ENCODE measurements around the gene PIGU. TPM values are rescaled to one million over a fixed set of nuclear protein-coding genes. Genes with fewer than 3 reads are reported as not detected.

Gene PIGU
- total and polyA plus RNA-seq, 2 of the 13 experiments (the other 11 are each of a cell fraction or from before 2014, with no cell fraction given) = 45.5 to 231 TPM

DNA sequence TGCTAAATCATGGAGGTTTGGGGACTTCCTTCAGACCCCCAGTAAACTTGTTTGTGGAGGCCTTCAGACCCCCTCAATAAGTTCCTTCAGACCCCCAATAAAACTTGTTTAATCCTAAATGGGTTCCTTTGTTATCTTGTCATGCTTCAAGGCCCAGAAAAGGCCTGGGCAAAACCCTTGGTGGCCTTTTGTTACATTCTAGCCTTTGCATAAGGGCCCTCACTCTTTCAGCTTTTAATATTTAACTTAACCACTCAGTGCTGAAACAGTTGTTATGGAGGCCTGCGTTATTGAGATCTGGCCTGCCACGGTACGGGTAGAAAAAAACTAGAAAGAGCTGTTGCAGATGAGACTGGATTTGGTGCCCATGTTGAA is 165.0 kb downstream of the PIGU start (continued):
- TF ChIP-seq, protein P1, sequence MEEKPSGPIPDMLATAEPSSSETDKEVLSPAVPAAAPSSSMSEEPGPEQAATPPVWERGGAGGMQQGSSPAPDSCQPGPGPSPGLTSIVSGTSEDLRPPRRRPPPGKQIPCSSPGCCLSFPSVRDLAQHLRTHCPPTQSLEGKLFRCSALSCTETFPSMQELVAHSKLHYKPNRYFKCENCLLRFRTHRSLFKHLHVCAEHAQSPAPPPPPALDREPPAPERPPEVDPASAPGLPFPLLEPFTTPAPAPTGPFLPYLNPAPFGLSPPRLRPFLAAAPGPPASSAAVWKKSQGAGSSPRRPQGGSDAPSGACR (CRISPR knock-in tag; IDR thresholded peaks at IDR 0.05) = no peak
- TF ChIP-seq, protein P2, sequence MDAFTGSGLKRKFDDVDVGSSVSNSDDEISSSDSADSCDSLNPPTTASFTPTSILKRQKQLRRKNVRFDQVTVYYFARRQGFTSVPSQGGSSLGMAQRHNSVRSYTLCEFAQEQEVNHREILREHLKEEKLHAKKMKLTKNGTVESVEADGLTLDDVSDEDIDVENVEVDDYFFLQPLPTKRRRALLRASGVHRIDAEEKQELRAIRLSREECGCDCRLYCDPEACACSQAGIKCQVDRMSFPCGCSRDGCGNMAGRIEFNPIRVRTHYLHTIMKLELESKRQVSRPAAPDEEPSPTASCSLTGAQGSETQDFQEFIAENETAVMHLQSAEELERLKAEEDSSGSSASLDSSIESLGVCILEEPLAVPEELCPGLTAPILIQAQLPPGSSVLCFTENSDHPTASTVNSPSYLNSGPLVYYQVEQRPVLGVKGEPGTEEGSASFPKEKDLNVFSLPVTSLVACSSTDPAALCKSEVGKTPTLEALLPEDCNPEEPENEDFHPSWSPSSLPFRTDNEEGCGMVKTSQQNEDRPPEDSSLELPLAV (CRISPR knock-in tag; conservative IDR thresholded peaks at IDR 0.05; ENCODE audit: low read depth) = no peak
- TF ChIP-seq, protein P3, sequence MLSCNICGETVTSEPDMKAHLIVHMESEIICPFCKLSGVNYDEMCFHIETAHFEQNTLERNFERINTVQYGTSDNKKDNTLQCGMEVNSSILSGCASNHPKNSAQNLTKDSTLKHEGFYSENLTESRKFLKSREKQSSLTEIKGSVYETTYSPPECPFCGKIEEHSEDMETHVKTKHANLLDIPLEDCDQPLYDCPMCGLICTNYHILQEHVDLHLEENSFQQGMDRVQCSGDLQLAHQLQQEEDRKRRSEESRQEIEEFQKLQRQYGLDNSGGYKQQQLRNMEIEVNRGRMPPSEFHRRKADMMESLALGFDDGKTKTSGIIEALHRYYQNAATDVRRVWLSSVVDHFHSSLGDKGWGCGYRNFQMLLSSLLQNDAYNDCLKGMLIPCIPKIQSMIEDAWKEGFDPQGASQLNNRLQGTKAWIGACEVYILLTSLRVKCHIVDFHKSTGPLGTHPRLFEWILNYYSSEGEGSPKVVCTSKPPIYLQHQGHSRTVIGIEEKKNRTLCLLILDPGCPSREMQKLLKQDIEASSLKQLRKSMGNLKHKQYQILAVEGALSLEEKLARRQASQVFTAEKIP (CRISPR knock-in tag; IDR thresholded peaks at IDR 0.05; ENCODE audit: borderline replicate concordance) = no peak
- TF ChIP-seq HOXA9 (CRISPR knock-in tag; IDR thresholded peaks at IDR 0.05; ENCODE audit: borderline replicate concordance) (no peak), IRX3 (CRISPR knock-in tag; IDR thresholded peaks at IDR 0.05; ENCODE audit: borderline replicate concordance, low read depth) (no peak), NAIF1 (CRISPR knock-in tag; IDR thresholded peaks at IDR 0.05; ENCODE audit: borderline replicate concordance) (no peak), ZNF33A (CRISPR knock-in tag; IDR thresholded peaks at IDR 0.05; ENCODE audit: borderline replicate concordance) (no peak), FOXC1 (CRISPR knock-in tag; IDR thresholded peaks at IDR 0.05; ENCODE audit: borderline replicate concordance) (no peak), TOPORS (CRISPR knock-in tag; IDR thresholded peaks at IDR 0.05) (no peak), ZC3H4 (CRISPR knock-in tag; IDR thresholded peaks at IDR 0.05; ENCODE audit: borderline replicate concordance) (no peak), DNMT3B (CRISPR knock-in tag; conservative IDR thresholded peaks at IDR 0.05) (no peak), FOXK1 (CRISPR knock-in tag; IDR thresholded peaks at IDR 0.05; ENCODE audit: borderline replicate concordance, low read depth) (no peak), BRCA1 (CRISPR knock-in tag; IDR thresholded peaks at IDR 0.05) (no peak), KAT7 (CRISPR knock-in tag; IDR thresholded peaks at IDR 0.05; ENCODE audit: borderline replicate concordance) (no peak)
- TF ChIP-seq, protein P4, sequence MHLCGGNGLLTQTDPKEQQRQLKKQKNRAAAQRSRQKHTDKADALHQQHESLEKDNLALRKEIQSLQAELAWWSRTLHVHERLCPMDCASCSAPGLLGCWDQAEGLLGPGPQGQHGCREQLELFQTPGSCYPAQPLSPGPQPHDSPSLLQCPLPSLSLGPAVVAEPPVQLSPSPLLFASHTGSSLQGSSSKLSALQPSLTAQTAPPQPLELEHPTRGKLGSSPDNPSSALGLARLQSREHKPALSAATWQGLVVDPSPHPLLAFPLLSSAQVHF (CRISPR knock-in tag; IDR thresholded peaks at IDR 0.05) = 0 out of 2 replicates have a peak, but pooled peaks have one; percentile 37
- TF ChIP-seq, protein P5, sequence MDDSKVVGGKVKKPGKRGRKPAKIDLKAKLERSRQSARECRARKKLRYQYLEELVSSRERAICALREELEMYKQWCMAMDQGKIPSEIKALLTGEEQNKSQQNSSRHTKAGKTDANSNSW (CRISPR knock-in tag; IDR thresholded peaks at IDR 0.05; ENCODE audit: borderline replicate concordance) = no peak
- TF ChIP-seq, protein P6, sequence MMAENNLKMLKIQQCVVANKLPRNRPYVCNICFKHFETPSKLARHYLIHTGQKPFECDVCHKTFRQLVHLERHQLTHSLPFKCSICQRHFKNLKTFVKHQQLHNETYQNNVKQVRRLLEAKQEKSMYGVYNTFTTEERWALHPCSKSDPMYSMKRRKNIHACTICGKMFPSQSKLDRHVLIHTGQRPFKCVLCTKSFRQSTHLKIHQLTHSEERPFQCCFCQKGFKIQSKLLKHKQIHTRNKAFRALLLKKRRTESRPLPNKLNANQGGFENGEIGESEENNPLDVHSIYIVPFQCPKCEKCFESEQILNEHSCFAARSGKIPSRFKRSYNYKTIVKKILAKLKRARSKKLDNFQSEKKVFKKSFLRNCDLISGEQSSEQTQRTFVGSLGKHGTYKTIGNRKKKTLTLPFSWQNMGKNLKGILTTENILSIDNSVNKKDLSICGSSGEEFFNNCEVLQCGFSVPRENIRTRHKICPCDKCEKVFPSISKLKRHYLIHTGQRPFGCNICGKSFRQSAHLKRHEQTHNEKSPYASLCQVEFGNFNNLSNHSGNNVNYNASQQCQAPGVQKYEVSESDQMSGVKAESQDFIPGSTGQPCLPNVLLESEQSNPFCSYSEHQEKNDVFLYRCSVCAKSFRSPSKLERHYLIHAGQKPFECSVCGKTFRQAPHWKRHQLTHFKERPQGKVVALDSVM (CRISPR knock-in tag; IDR thresholded peaks at IDR 0.05) = no peak
- TF ChIP-seq, protein P7, sequence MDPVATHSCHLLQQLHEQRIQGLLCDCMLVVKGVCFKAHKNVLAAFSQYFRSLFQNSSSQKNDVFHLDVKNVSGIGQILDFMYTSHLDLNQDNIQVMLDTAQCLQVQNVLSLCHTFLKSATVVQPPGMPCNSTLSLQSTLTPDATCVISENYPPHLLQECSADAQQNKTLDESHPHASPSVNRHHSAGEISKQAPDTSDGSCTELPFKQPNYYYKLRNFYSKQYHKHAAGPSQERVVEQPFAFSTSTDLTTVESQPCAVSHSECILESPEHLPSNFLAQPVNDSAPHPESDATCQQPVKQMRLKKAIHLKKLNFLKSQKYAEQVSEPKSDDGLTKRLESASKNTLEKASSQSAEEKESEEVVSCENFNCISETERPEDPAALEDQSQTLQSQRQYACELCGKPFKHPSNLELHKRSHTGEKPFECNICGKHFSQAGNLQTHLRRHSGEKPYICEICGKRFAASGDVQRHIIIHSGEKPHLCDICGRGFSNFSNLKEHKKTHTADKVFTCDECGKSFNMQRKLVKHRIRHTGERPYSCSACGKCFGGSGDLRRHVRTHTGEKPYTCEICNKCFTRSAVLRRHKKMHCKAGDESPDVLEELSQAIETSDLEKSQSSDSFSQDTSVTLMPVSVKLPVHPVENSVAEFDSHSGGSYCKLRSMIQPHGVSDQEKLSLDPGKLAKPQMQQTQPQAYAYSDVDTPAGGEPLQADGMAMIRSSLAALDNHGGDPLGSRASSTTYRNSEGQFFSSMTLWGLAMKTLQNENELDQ (CRISPR knock-in tag; IDR thresholded peaks at IDR 0.05; ENCODE audit: borderline replicate concordance) = no peak
- TF ChIP-seq, protein P8, sequence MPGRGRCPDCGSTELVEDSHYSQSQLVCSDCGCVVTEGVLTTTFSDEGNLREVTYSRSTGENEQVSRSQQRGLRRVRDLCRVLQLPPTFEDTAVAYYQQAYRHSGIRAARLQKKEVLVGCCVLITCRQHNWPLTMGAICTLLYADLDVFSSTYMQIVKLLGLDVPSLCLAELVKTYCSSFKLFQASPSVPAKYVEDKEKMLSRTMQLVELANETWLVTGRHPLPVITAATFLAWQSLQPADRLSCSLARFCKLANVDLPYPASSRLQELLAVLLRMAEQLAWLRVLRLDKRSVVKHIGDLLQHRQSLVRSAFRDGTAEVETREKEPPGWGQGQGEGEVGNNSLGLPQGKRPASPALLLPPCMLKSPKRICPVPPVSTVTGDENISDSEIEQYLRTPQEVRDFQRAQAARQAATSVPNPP (CRISPR knock-in tag; IDR thresholded peaks at IDR 0.05) = 0 out of 2 replicates have a peak, but pooled peaks have one; percentile 20
